Activated CD4-positive, alpha-beta memory T cell treated with anti-CD3 and anti-CD28 coated beads, Interleukin-2, amount 10 ng/mL, durations not matched to agents 7 days and 5 days (primary cell): Measurements from ENCODE around the gene SPRN. TPM values are rescaled to one million over a fixed set of nuclear protein-coding genes. Genes with fewer than 3 reads are reported as not detected.
A peak's percentile ranks its signal among the peaks of the same experiment; 100 is the strongest.

Experiments
- CTCF ChIA-PET: fragments of 350-600 bp; sonication (Branson Sonifier 250); formaldehyde crosslinking; loops from one replicate; lab custom pipeline; 2021; ENCODE audit warnings: antibody characterized with exemption, inconsistent platforms; lab: Charles Lee
- POLR2A ChIA-PET: fragments of 350-600 bp; sonication (Branson Sonifier 250); formaldehyde crosslinking; loops from one replicate; lab custom pipeline; 2021; ENCODE audit warnings: antibody characterized with exemption; lab: Charles Lee
- DNase-seq: peaks from one replicate; pipeline ENCODE4 v3.0.0-alpha.2; 2020
- H3K27ac Mint-ChIP-seq: one replicate; pipeline ENCODE4 v1.8.0; 2021; ENCODE audit warnings: mild to moderate bottlenecking, mixed read lengths
- H3K27me3 Mint-ChIP-seq: one replicate; pipeline ENCODE4 v1.8.0; 2021; ENCODE audit warnings: mixed read lengths
- H3K36me3 Mint-ChIP-seq: one replicate; pipeline ENCODE4 v1.8.0; 2021; ENCODE audit warnings: low read depth, mixed read lengths
- H3K4me1 Mint-ChIP-seq: one replicate; pipeline ENCODE4 v1.8.0; 2021; ENCODE audit warnings: mixed read lengths
- H3K4me3 Mint-ChIP-seq: one replicate; pipeline ENCODE4 v1.8.0; 2021; ENCODE audit warnings: mild to moderate bottlenecking, mixed read lengths
- H3K9me3 Mint-ChIP-seq: one replicate; pipeline ENCODE4 v1.8.0; 2021; ENCODE audit warnings: mixed read lengths
- total RNA-seq, 2 experiments: library from RNA; stranded (reverse); gene quantifications; one replicate each; pipeline ENCODE4 v1.2.3, GENCODE V29; 2021

SPRN gene
- total RNA-seq, 2 experiments from 2014 or later, result not detected

GRCh38 chr10:133461027-133461426, 36.6 kb upstream of the SPRN start:
- H3K27me3 Mint-ChIP-seq, result no peaks in the 10 kb centered on the region
- H3K4me3 Mint-ChIP-seq, result no peak overlapping the region
- H3K4me1 Mint-ChIP-seq, result peaks cover 2% of the 10 kb centered on the region
- ChIA-PET CTCF (no interaction called here), POLR2A (no interaction called here)
- no peaks in the 10 kb centered on the region for H3K36me3 Mint-ChIP-seq
- no peak for DNase-seq
- H3K27ac Mint-ChIP-seq, result no peak overlapping the region
- H3K9me3 Mint-ChIP-seq, result no peaks in the 10 kb centered on the region

DNA sequence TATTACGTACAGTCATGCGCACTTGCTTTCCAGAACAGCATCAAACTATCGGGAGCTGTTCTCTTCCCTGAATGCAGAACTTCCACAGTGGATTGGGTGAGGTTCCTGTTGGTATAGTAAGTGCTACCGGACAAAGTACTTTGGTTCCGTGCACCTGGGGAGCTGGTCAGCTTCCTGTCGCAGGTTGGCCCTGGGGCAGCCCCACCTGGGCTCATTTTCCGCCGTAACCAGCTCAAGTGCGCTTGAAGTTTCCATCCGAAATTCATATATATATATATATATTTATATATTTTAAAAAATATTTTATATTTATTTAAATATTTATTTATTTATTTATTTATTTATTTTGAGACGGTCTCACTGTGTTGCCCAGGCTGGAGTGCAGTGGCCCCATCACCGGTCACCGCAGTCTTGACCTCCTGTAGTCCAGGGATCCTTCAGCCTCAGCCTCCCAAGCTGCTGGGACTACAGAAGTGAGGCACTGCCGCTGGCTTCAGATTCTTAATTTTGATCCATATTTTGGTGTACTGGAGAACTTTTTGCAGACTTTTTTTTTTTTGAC, 35.9 kb upstream of the SPRN start:
- Mint-ChIP-seq H3K27me3 (no peaks in the 10 kb centered on the region), H3K36me3 (no peaks in the 10 kb centered on the region), H3K9me3 (no peaks in the 10 kb centered on the region), H3K4me3 (no peak overlapping the region), H3K27ac (no peak overlapping the region), H3K4me1 (no peaks in the 10 kb centered on the region)
- DNase-seq, result no peak
- ChIA-PET CTCF (interaction anchor here (0.6 kb wide), 1 partner anchor 11 kb away, joined by 3 read pairs; no protein-coding TSS in a partner anchor), POLR2A (no interaction called here)

- Mint-ChIP-seq H3K4me3 (no peak overlapping the region), H3K9me3 (no peaks in the 10 kb centered on the region), H3K36me3 (no peaks in the 10 kb centered on the region), H3K27me3 (no peaks in the 10 kb centered on the region), H3K4me1 (no peaks in the 10 kb centered on the region), H3K27ac (no peak overlapping the region)
- DNase-seq, result no peak
- ChIA-PET POLR2A (no interaction called here), CTCF (interaction anchor here (0.6 kb wide), 1 partner anchor 12 kb away, joined by 3 read pairs; no protein-coding TSS in a partner anchor)
Measured at GRCh38 chr10:133459454-133460207, 35.2 kb upstream of the SPRN start.

- H3K4me3 Mint-ChIP-seq, result no peak overlapping the region
- CTCF ChIA-PET, result no interaction called here
- H3K9me3 Mint-ChIP-seq, result no peaks in the 10 kb centered on the region
- no peaks in the 10 kb centered on the region for H3K27me3 Mint-ChIP-seq
- H3K36me3 Mint-ChIP-seq, result no peaks in the 10 kb centered on the region
- DNase-seq, result no peak
- POLR2A ChIA-PET, result no interaction called here
- H3K27ac Mint-ChIP-seq, result no peak overlapping the region
- H3K4me1 Mint-ChIP-seq, result no peaks in the 10 kb centered on the region
Measured at GRCh38 chr10:133458710-133459453, 34.5 kb upstream of the SPRN start.

DNA sequence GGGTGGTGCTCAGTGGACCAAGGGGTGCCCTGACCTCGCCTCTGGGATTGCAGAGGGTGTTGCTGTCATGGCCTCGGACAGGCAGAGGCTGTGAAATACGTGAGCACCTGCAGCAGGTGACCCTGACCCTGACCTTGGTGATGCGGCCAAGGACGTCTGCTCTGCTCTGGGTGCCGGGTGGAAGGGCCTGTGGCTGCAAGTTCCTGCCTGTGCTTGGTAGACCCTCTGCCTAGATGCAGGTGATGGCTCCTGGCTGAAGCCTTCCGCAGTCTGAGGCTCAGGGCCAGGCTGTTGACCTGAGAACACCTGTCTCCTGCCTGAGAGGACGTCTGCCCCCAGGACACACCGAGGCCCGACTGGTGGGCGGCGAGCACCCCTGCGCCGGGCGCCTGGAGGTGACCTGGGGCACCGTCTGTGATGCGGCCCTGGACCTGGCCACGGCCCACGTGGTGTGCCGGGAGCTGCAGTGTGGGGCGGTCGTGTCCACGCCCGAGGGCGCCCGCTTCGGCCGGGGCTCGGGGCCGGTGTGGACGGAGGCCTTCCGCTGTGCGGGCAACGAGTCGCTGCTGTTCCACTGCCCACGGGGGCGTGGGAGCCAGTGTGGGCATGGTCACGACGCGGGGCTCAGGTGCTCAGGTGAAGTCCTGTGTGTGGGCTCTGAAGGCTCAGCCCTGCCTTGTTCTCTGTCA, 33.7 kb upstream of the SPRN start:
- DNase-seq, result no peak
- POLR2A ChIA-PET, result no interaction called here

GRCh38 chr10:133457100-133457841, 32.8 kb upstream of the SPRN start:
- Mint-ChIP-seq H3K4me1 (peaks cover 2% of the 10 kb centered on the region), H3K4me3 (no peak overlapping the region), H3K27ac (no peak overlapping the region), H3K27me3 (peaks cover 4% of the 10 kb centered on the region), H3K9me3 (no peaks in the 10 kb centered on the region), H3K36me3 (no peaks in the 10 kb centered on the region)
- CTCF ChIA-PET, result no interaction called here
- DNase-seq, result peak; percentile 12
- POLR2A ChIA-PET, result interaction anchor here (0.8 kb wide), 1 partner anchor 9 kb away, joined by 4 read pairs; no protein-coding TSS in a partner anchor

More for the DNA sequence above, 33.7 kb upstream of the SPRN start:
- CTCF ChIA-PET, result no interaction called here
- Mint-ChIP-seq H3K27me3 (peaks cover 3% of the 10 kb centered on the region), H3K9me3 (no peaks in the 10 kb centered on the region), H3K4me3 (no peak overlapping the region), H3K4me1 (peaks cover 2% of the 10 kb centered on the region), H3K27ac (no peak overlapping the region), H3K36me3 (no peaks in the 10 kb centered on the region)

DNA sequence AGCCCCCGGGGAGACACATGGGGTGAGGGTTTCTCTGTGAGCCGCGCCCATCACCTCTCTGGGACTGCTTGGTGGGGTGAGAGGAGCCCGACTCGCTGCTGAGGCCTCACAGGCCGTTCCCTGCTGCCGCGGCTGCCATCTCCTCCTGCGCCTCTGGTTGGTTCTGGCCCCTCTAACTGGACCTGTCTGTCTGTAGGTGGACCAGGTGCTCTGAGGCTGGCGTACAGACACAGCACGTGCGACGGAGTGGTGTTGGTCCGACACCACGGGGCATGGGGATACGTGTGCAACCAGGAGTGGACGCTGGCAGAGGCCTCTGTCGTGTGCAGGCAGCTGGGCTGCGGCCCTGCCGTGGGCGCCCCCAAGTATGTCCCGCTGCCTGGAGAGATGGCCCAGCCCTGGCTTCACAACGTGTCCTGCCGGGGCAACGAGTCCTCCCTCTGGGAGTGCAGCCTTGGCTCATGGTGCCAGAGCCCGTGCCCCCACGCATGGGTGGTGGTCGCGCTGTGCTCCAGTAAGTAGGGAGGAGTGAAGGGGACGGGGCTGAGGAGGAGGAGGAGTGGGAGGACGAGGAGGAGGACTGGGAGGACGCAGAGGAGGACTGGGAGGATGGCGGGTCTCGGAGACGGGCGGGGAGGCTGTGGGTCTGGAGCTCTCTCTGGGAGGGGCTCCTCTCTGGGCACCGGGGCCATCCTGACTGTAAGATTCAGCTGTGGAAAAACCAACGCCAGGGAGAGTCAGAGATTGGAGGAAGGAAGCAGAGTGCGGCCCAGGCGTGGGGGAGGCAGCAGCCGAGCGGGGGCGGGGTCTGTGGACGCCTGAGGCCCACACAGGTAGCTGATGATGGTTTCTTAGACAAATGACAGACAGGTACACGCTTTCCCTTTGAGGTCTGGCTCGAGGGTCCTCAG, 31.9 kb upstream of the SPRN start:
- POLR2A ChIA-PET, result interaction anchor here (0.8 kb wide), 1 partner anchor 10 kb away, joined by 4 read pairs; no protein-coding TSS in a partner anchor
- no peak overlapping the region for H3K4me3 Mint-ChIP-seq
- CTCF ChIA-PET, result no interaction called here

DNA sequence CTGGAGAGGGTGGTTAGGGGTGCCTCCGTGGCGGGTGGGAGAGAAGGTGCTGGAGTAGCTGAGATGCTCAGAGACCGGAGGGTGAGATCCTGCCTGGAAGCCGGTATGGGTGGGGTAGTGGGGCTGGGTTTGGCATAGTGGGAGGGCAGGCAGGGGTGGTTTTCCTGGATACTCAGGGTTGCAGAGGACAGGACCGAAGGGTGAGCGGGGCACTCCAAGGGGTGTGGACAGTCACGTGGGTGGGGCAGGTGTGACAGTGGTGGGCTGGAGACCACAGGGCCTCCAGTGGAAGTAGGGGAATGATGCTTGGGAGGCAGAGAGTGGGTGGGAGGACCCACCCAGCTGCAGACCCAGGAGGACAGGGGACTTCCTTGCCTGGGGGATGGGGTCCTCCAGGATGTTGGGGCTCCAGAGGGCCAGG, 31.2 kb upstream of the SPRN start:
- ChIA-PET CTCF (no interaction called here), POLR2A (no interaction called here)
- DNase-seq, result peak; percentile 14
- peaks cover 2% of the 10 kb centered on the region for H3K4me1 Mint-ChIP-seq
- H3K9me3 Mint-ChIP-seq, result no peaks in the 10 kb centered on the region
- peaks cover 4% of the 10 kb centered on the region for H3K27me3 Mint-ChIP-seq
- no peak overlapping the region for H3K27ac Mint-ChIP-seq
- H3K36me3 Mint-ChIP-seq, result no peaks in the 10 kb centered on the region
- H3K4me3 Mint-ChIP-seq, result no peak overlapping the region

More for the DNA sequence above, 31.9 kb upstream of the SPRN start:
- Mint-ChIP-seq H3K9me3 (no peaks in the 10 kb centered on the region), H3K36me3 (no peaks in the 10 kb centered on the region), H3K4me1 (peaks cover 2% of the 10 kb centered on the region), H3K27me3 (peaks cover 4% of the 10 kb centered on the region), H3K27ac (no peak overlapping the region)
- no peak for DNase-seq

DNA sequence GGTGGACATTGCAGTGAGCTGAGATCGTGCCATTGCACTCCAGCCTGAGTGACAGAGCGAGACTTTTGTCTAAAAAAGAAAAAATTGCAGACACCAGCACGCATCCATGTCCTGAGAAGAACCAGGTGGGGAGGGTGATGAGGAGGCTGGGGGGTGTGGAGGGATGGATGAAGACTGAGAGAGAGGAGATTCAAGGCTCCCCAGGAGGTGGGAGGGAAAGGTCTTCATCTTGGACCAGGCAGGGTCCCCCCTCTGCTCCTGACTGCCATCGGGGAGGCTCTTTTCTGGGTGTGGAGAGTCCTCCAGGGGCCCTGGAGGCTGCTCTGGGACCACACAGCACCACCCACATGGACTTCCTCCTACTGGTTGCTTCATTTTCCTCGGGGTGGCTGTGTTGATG, 30.8 kb upstream of the SPRN start:
- Mint-ChIP-seq H3K4me1 (peaks cover 2% of the 10 kb centered on the region), H3K27me3 (peaks cover 4% of the 10 kb centered on the region), H3K27ac (no peak overlapping the region), H3K4me3 (no peak overlapping the region), H3K36me3 (no peaks in the 10 kb centered on the region), H3K9me3 (no peaks in the 10 kb centered on the region)
- no peak for DNase-seq
- CTCF ChIA-PET, result no interaction called here
- POLR2A ChIA-PET, result no interaction called here

GRCh38 chr10:133454204-133454893, 29.9 kb upstream of the SPRN start:
- H3K4me1 Mint-ChIP-seq, result peaks cover 2% of the 10 kb centered on the region
- peak overlapping the region; percentile 32 for H3K4me3 Mint-ChIP-seq
- ChIA-PET CTCF (interaction anchor here (1.0 kb wide), 1 partner anchor 16 kb away, joined by 3 read pairs; no protein-coding TSS in a partner anchor), POLR2A (no interaction called here)
- H3K27ac Mint-ChIP-seq, result no peak overlapping the region
- H3K27me3 Mint-ChIP-seq, result peaks cover 6% of the 10 kb centered on the region
- no peak for DNase-seq
- peaks cover 2% of the 10 kb centered on the region for H3K36me3 Mint-ChIP-seq
- peaks cover 2% of the 10 kb centered on the region for H3K9me3 Mint-ChIP-seq

DNA sequence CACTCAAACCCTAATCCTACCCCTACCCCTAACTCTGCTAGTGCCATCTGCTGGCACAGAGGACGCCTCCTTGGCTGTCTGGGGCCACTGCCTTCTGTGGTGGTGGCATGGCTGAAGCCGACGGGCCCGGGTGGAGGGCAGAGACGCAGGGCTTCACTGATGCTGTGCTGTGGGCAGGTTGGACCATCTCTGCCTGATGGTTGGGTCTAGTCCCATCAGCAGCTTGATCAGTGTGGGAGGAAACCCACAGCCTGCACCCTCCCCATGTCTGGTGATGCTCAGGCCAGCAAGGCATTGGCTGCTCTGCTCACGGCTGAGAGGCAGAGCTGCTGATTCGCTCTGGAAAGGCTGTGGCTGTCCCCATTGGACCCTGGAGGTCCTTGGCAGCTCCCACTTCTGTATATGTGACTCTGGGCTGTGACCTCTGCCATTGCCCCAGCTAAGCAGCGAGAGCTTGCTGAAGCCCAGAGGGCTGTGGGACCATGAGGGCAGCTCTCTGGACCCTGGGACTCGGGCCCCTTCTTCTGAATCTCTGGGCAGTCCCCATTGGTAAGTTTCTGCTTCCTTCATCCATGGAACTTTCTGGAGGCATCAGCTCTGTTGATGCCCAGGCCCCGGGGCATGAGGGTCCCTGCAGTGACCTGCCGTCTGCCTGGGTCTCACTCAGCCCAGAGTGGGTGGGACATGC, 29.2 kb upstream of the SPRN start, which contains the start of gene SCART1:
Gene SCART1, plus strand, starts transcription at position 430 of the 688 bp plus-strand sequence. Its CDS starts 53 bp downstream, at position 483.
- CTCF ChIA-PET, result interaction anchor here (0.6 to 1.0 kb wide), 2 partner anchors 15 to 22 kb away, joined by 3 read pairs; no protein-coding TSS in a partner anchor
- Mint-ChIP-seq H3K27me3 (peaks cover 11% of the 10 kb centered on the region), H3K9me3 (peaks cover 8% of the 10 kb centered on the region), H3K27ac (no peak within 1 kb of the TSS), H3K4me3 (peak within 1 kb of the TSS; percentile 32), H3K36me3 (peaks cover 7% of the 10 kb centered on the region), H3K4me1 (peaks cover 2% of the 10 kb centered on the region)
- peak; percentile 31 for DNase-seq
- POLR2A ChIA-PET, result no interaction called here
